ENCODE measurements around the gene PLA2G2F. TPM values are rescaled to one million over a fixed set of nuclear protein-coding genes. Genes with fewer than 3 reads are reported as not detected.
A peak's percentile ranks its signal among the peaks of the same experiment; 100 is the strongest.

The PLA2G2F gene
- total and polyA plus RNA-seq, 9 of the 15 experiments (the other 6 are each of a cell fraction or from before 2014, with no cell fraction given): not detected

DNA sequence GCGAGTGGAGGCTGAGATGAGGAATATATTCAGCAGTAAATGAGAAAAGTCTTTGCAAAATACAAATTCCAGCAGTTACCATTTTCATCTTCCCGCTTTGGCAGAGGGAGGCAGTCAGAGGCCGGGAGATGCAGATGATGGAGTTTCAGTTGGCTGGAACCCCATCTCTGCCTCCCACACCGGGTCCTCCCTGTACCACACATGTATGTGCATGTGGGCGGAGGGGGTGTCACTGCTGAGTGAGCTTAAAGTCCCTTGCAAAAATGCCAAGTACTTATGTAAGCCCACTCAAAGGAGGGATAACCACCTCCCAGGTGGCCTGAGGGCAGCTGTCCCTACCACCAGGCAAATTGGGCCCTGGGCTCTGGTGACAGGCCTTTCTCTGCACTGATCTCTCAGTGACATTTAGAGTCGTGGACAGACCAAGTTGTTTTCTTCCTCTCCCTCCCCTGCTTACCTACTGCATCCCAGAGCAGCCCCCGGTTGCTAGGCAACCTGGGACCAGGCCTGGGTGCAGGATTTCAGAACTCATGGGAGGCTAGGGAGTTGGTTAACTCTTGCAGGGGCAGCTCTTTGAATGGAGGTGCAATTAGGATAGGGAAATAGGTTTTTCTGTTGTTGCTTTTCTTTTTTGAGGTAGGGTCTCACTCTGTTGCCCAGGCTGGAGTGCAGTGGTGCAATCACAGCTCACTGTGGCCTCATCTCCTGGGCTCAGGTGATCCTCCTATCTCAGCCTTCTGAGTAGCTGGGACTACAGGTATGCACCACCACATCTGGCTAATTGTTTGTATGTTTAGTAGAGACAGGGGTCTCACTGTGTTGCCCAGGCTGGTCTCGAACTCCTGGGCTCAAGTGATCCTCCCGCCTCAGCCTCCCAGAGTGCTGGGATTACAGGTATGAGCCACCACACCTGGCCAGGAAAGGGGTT lies 29.7 kb downstream of the PLA2G2F start:
- Histone ChIP-seq H2AFZ (ENCODE audit: low read depth, low read length) (no peak overlapping the region), H3K9me1 (ENCODE audit: control insufficient read depth, insufficient read depth, low read length) (no peaks in the 10 kb centered on the region), H3K27ac (ENCODE audit: extremely low read depth, low read depth, low read length) (no peak overlapping the region), H3K9me3 (replicated peaks; ENCODE audit: control insufficient read depth, insufficient read depth, low read depth, low read length) (peaks cover 1% of the 10 kb centered on the region; the same call in 1 of the 2 replicates), H3K4me1 (replicated peaks in 1 of 2; ENCODE audit: control insufficient read depth in 2 of 2, insufficient read depth in 2 of 2, low read length in 2 of 2) (peaks cover 4 to 20% of the 10 kb centered on the region in 2 experiments; a peak in 4 of 5 replicates), H3K79me2 (ENCODE audit: control insufficient read depth, insufficient read depth, low read length) (no peaks in the 10 kb centered on the region), H3K4me3 (no peak overlapping the region), H4K20me1 (replicated peaks; ENCODE audit: control insufficient read depth, insufficient read depth, low read length) (no peaks in the 10 kb centered on the region), H3K36me3 (ENCODE audit: control insufficient read depth, insufficient read depth, low read length) (no peaks in the 10 kb centered on the region), H3K9ac (ENCODE audit: insufficient read depth in 1 of 2, low read depth in 2 of 2, low read length in 2 of 2) (no peak overlapping the region), H3K4me2 (ENCODE audit: insufficient read depth, low read length) (no peak overlapping the region), H3K27me3 (ENCODE audit: control insufficient read depth in 2 of 2, insufficient read depth in 2 of 2, low read length in 2 of 2) (peaks cover 0 to 15% of the 10 kb centered on the region in 2 experiments; a peak in 3 of 5 replicates)
- DNase-seq (ENCODE audit: extremely low read depth in 1 of 4, low spot score in 3 of 4) (no peak), ATAC-seq (no peak), FAIRE-seq (no peak)
- WGBS (ENCODE audit: insufficient coverage, low coverage, missing lambda C conversion rate): 57% methylated on average over 9 of the region's 9 CpGs
- in situ Hi-C loops (cut with MboI): no loop called here
- TF ChIP-seq ZNF121 (CRISPR knock-in tag; conservative IDR thresholded peaks at IDR 0.05) (peak; percentile 89), GTF2A2 (tag; IDR thresholded peaks at IDR 0.05) (no peak), EGR1 (conservative IDR thresholded peaks at IDR 0.05) (peak; percentile 64), TBP (optimal IDR thresholded peaks at IDR 0.05; ENCODE audit: low read depth, low read length) (no peak), USF2 (CRISPR knock-in tag; IDR thresholded peaks at IDR 0.05) (no peak), RFX1 (IDR thresholded peaks at IDR 0.05) (peak; percentile 87)
- ChIA-PET CTCF (ENCODE audit: low intra/inter-chr PET ratio) (no interaction called here), POLR2A (interaction anchor here (0.7 to 1.6 kb wide), 4 partner anchors 10 to 183 kb away, joined by 3 to 4 read pairs (median 4); no protein-coding TSS in a partner anchor)
- intact Hi-C loops (cut with micrococcal nuclease): loop anchor here (5.0 kb wide), 2 partner anchors 263 to 323 kb away; no protein-coding TSS in a partner anchor
- no TSS peak for BruUV-seq (replicated peaks)

All from K562 (cell line).